GM18858 (cell line): ENCODE data around the gene KRTAP3-3.
"Not testable (repeated sequence)": the region's sequence is repeated elsewhere in the genome, so short reads cannot be mapped to it uniquely, and the experiment has no call there.

Experiments used
- ATAC-seq: cut with Tn5 transposase; IDR thresholded peaks from one replicate; pipeline ENCODE4 v1.9.1; 2021; ENCODE audit not compliant: unreplicated experiment

Gene KRTAP3-3

GRCh38 chr17:40993839-40994238, at the start of gene KRTAP3-3:
Gene KRTAP3-3, minus strand, starts transcription at chr17:40994164. Its CDS starts 67 bp downstream, at chr17:40994097.
- no peak for ATAC-seq

GRCh38 chr17:41042953-41043352, 49.0 kb upstream of the KRTAP3-3 start:
- ATAC-seq: no peak

DNA sequence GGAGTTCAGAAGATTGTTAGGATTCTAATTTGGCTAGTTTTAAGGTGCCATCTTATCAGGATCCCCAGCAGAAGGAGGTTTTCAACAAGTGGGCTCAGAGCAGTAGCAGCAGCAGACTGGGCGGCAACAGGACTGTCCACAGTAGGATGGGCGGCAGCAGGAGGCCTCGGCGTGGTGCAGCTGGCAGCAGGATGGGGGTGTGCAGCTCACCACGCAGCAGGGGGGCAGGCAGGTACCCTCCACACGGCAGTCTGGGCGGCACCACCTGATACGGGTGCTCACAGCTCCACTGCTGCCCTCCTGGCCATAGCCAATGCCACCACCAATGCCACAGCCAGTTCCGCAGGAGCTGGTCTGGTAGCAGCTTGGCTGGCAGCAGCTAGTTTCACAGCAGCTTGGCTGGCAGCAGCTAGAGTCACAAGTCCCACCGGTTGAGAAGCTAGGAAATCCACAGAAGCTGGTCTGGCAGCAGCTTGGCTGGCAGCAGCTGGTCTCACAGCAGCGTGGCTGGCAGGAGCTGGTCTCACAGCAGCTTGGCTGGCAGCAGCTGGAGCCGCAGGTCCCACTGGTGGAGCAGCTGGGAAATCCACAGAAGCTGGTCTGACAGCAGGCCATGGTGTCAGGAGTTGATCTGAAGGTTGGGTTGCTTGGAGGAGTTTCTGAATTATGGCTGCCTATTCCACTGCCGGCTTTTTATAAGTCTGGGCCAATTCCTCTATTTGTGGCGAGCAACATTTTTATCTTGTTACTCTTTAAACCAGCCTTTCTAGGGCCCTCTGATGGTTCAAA, 47.0 kb upstream of the KRTAP3-3 start, which contains the start of gene KRTAP1-1:
KRTAP1-1 (minus strand) TSS at position 668 of the 789 bp plus-strand sequence; CDS start at position 615, 53 bp downstream.
- ATAC-seq: not testable (repeated sequence)

DNA sequence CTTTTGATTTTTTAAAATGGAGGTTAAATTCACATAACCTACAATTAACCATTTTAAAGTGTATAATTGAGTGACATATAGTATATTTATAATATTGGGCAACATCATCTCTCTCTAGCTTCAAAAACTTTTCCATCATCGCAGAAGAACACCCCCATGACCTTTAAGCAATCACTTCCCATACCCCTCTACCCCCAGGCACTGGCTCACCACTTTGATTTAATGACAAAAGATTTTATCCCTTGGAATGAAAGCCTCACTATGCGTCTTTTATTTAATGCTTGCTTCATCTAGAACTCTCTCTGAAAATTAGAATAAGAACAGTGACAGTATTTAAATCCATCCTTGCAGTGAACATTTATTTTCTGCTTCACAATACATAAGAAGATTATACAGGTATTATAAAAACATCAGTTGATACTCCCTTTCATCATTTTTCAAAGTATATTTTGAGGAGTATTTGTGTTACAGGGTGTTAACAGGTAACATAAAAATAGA, 43.9 kb upstream of the KRTAP3-3 start:
- ATAC-seq: no peak

GRCh38 chr17:41034346-41034935, 40.5 kb upstream of the KRTAP3-3 start, which contains the start of gene KRTAP1-3:
Gene KRTAP1-3, minus strand, starts transcription at chr17:41034874. Its CDS starts 53 bp downstream, at chr17:41034821.
- ATAC-seq: not testable (repeated sequence)

DNA sequence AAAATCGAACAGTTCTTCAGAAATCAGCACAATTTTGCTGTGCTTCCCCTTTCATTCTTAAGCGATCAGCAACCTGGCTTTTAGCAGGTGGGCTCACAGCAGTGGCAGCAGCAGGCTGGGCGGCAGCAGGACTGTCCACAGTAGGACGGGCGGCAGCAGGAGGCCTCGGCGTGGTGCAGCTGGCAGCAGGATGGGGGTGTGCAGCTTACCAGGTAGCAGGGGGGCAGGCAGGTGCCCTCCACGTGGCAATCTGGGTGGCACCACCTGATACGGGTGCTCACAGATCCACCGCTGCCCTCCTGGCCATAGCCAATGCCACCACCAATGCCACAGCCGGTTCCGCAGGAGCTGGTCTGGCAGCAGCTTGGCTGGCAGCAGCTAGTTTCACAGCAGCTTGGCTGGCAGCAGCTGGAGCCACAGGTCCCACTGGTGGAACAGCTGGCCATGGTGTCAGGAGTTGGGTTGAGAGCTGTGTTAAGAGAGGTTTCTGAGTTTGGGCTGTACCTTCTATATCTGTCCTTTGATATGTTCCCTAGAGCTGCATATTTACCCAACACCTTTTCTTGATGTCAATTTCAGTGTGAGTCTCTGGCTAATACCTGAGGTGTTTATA, 35.8 kb upstream of the KRTAP3-3 start, which contains the start of gene KRTAP1-4:
KRTAP1-4 (minus strand) TSS at position 563 of the 613 bp plus-strand sequence; CDS start at position 446, 117 bp downstream.
- no peak for ATAC-seq

DNA sequence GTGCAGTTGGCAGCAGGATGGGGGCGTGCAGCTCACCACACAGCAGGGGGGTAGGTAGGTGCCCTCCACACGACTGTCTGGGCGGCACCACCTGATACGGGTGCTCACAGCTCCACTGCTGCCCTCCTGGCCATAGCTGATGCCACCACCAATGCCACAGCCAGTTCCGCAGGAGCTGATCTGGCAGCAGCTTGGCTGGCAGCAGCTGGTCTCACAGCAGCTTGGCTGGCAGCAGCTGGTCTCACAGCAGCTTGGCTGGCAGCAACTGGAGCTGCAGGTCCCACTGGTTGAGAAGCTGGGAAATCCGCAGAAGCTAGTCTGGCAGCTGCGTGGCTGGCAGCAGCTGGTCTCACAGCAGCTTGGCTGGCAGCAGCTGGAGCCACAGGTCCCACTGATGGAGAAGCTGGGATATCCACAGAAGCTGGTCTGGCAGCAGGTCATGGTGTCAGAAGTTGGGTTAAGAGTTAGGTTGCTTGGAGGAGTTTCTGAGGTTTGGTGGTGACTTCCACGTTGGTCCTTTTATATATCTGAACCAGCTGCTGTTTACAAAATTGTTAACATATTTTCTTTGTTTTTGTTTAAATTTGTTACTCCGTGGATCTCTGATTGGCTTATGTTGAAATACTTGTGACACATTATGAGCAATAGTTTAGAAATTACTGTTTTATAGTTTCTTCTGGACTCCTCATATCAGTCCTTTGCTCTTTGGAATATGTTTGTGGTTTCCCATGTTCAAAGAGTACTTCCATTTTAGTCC, 32.9 kb upstream of the KRTAP3-3 start, which contains the start of gene KRTAP1-5:
KRTAP1-5 (minus strand) TSS at position 494 of the 757 bp plus-strand sequence; CDS start at position 441, 53 bp downstream.
- ATAC-seq: no peak

- no peak for ATAC-seq
Measured at GRCh38 chr17:41024697-41025096, 30.7 kb upstream of the KRTAP3-3 start.

GRCh38 chr17:41020336-41020735, 26.4 kb upstream of the KRTAP3-3 start:
- ATAC-seq: no peak

DNA sequence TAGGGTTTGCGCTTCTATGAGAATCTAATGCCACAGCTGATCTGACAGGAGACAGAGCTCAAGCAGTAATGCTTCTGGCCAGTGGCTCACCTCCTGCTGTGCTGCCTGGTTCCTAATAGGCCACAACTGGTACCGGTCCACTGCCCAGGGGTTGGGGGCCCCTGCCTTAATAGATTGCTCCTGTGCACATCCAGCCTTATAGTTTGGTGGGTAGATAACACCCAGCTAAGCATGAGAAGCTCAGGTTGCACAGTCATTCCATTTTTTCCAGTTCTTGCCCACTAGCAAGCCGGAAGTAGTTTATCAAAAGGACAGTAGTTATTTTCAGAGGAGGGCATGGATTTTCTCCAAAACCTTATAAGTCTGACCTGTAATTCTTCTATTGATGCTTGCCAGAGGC, 25.5 kb upstream of the KRTAP3-3 start:
- ATAC-seq: no peak

DNA sequence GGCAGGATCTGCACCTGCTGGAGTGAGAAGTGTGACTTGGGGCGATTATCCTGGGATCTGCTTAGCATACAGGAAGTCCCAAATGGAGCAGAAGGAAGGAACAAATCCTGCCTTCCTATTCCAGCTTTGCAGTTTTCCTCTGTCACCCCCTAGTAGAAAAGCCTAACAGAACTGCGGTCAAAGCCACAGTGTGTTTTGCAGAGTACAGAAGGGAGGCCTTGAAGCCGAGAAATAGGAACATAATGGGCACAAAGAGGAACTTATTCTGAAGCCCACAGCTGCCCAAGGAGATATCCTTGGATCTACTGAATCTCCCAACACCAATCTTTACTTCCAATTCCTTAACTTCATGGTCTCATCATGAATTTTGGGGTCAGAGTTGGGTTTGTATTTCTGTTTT, 24.6 kb upstream of the KRTAP3-3 start:
- no peak for ATAC-seq

DNA sequence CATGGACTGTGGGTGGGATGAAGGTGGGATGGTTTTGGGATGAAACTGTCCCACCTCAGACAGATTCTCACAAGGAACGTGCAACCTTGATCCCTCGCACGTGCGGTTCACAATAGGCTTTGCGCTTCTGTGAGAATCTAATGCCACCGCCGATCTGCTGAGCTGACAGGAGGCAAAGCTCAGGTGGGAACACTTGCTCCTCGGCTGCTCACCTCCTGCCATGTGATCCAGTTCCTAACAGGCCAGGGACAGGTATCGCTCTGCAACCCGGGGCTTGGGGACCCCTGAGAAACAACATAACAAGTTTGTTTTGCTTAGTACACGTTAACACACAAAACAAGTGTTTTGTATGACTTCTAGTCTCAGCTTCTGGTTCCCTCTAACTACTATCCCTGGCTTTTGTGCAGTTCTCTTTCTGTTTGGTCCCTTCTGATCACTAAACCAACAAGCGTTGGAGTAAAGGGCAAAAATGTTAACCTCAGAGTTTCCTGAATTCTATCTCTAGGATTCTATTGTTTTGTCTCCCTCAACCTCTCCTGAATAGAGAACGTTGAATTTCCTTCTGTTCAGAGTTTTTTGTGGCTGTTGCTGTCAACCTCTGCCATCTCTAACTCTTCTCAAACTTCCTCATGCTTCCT, 22.7 kb upstream of the KRTAP3-3 start:
- ATAC-seq: no peak

GRCh38 chr17:41015454-41015853, 21.5 kb upstream of the KRTAP3-3 start:
- no peak for ATAC-seq

GRCh38 chr17:41013606-41014005, 19.6 kb upstream of the KRTAP3-3 start:
- no peak for ATAC-seq

GRCh38 chr17:41013181-41013580, 19.2 kb upstream of the KRTAP3-3 start:
- ATAC-seq: no peak

DNA sequence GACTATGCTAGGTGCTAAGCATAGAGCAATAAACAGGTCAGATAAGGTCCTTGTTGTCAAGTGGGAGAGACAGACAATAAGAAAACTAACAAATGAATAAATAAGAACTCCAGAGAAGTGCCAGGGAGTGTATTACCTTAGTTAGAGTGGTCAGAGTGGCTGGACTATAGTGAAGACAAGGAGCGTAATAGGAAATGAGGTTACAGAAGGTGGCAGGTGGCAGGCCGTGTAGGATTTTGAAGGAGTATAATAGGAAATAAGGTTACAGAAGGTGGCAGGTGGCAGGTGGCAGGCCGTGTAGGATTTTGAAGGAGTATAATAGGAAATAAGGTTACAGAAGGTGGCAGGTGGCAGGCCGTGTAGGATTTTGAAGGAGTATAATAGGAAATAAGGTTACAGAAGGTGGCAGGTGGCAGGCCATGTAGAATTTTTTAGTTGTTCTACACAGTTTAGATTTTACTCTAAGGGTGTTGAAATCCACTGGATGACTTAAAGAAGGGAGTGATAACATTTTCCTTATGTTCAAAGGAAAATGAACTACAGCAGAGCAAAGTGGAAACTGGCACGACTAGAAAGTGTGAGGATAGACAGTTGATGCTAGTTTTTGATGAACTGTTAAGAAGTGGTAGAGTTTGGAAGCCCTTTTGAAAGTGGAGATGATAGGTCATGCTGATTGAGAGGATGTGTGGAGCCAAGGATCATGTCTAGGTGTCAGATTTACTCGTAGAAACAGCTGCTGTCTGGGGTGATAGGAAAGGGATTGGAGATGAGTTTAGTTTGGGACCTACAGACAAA, 18.6 kb upstream of the KRTAP3-3 start:
- ATAC-seq: no peak

DNA sequence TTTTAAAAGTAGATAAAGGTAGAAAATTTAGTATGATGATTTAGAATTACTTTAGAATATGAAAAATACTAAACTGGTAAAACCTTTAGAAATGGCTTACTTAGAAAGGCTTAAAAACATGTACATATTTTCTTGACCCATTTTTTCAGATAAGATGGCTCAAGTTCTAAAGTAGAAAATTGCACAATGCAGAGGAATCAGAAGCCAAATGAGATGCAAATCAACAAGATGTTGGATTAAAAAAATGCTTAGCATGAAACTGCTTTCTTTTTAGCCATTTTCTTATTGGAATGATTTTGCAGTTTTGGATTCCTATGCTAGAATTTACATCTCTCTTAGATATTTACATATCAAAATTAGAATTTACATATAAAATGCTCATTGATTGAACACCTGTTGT, 16.5 kb upstream of the KRTAP3-3 start:
- ATAC-seq: no peak

- no peak for ATAC-seq
Measured at GRCh38 chr17:41009936-41010335, 16.0 kb upstream of the KRTAP3-3 start.

DNA sequence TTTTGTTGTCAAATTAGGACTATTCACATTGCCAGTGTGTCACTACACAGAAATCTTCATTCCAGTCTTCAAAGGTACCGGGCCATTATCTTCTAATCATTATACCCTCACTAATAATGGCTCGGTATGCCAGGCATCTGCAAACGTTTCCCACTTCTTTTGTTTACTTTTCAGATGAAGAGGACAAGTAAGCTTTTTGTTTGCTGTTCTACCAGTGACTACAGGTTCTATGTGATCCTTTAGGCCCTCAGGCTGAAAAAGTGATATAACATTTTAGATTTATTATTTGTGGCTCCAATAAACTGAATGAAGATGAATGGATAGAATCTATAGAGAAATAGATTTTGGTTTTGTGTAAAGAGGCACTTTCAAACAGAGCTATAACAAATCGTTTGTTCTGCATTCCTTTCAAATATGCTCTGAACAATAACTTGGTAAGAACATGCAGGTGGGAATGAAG, 15.4 kb upstream of the KRTAP3-3 start:
- ATAC-seq: no peak
